Measurements from ENCODE around the gene YWHAE.

The YWHAE gene

GRCh38 chr17:1438593-1439083, 38.6 kb upstream of the YWHAE start:
- peaks cover 13% of the 10 kb centered on the region for H3K79me1 ChIP-seq (ENCODE audit: low read depth, low read length)
- no peak overlapping the region for H4K91ac ChIP-seq (ENCODE audit: low read depth, low read length, poor library complexity)
- H3K4me1 ChIP-seq (ENCODE audit: control insufficient read depth in 2 of 2, insufficient read depth in 1 of 2, low read depth in 1 of 2, low read length in 2 of 2): no peaks in the 10 kb centered on the region
- H3K4me2 ChIP-seq (ENCODE audit: insufficient read depth, low read length, poor library complexity, severe bottlenecking): no peak overlapping the region
- H3K9me3 ChIP-seq (replicated peaks in 1 of 2; ENCODE audit: control insufficient read depth in 2 of 2, insufficient read depth in 1 of 2, low read depth in 1 of 2, low read length in 2 of 2): no peaks in the 10 kb centered on the region
- H3K27me3 ChIP-seq (ENCODE audit: control insufficient read depth in 3 of 3, insufficient read depth in 3 of 3, low read depth in 1 of 3, low read length in 3 of 3): no peaks in the 10 kb centered on the region
- no peak for DNase-seq (ENCODE audit: low spot score)
- no peak overlapping the region for H2AK5ac ChIP-seq (ENCODE audit: low read depth, low read length)
- no peak overlapping the region for H2AFZ ChIP-seq (ENCODE audit: low read length)
- peaks cover 14 to 64% of the 10 kb centered on the region in 2 donors for H3K36me3 ChIP-seq (replicated peaks in 1 of 2; ENCODE audit: control insufficient read depth in 2 of 2, insufficient read depth in 2 of 2, low read length in 2 of 2)
- H2BK12ac ChIP-seq (ENCODE audit: low read length): no peak overlapping the region
- H4K8ac ChIP-seq (ENCODE audit: low read depth, low read length): no peak overlapping the region
- no peak overlapping the region for H3K18ac ChIP-seq (ENCODE audit: low read length)
- no peak overlapping the region for H3K27ac ChIP-seq (replicated peaks; ENCODE audit: low read length)
- H3K9ac ChIP-seq (ENCODE audit: low read depth, low read length, poor library complexity): no peak overlapping the region
- no CpG with 5 or more reads among the region's 11 CpGs for WGBS, 2 donors (ENCODE audit: extremely low coverage in 2 of 2, insufficient read length in 2 of 2, insufficient replicate concordance in 1 of 2)
- H2BK5ac ChIP-seq (ENCODE audit: low read length): no peak overlapping the region
- no peak overlapping the region for H3K4ac ChIP-seq (ENCODE audit: low read length)
- no peak overlapping the region for H2BK15ac ChIP-seq (ENCODE audit: low read length)
- no peak overlapping the region for H3K14ac ChIP-seq (ENCODE audit: low read length)
- H2BK120ac ChIP-seq (ENCODE audit: low read depth, low read length): no peak overlapping the region
- no peak overlapping the region for H3K4me3 ChIP-seq (ENCODE audit: low read length in 2 of 2)
- H3K23ac ChIP-seq (ENCODE audit: low read depth, low read length, poor library complexity): no peak overlapping the region

DNA sequence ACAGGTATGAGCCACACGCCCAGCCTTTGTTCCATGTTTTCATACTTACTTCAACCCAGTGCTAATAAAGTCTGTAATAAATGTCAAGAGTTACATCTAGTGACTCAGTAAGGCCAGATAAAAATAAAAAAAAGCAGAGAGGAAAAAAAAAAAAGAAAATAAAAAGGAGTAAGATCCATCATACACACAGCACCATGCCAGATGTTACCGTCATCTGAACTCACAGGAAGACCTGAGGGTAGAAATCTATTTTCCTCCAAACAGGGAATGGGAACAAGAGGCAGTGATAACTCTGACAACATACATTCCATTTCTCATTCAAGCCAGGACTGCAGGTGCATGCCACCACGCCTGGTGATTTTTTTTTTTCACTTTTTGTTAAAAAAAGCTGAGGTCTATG, 35.3 kb upstream of the YWHAE start:
- H2BK12ac ChIP-seq (ENCODE audit: low read length): no peak overlapping the region
- no peak overlapping the region for H2BK120ac ChIP-seq (ENCODE audit: low read depth, low read length)
- no peak overlapping the region for H3K4me2 ChIP-seq (ENCODE audit: insufficient read depth, low read length, poor library complexity, severe bottlenecking)
- H3K9me3 ChIP-seq (replicated peaks in 1 of 2; ENCODE audit: control insufficient read depth in 2 of 2, insufficient read depth in 1 of 2, low read depth in 1 of 2, low read length in 2 of 2): no peaks in the 10 kb centered on the region
- H2BK5ac ChIP-seq (ENCODE audit: low read length): no peak overlapping the region
- no peak overlapping the region for H3K18ac ChIP-seq (ENCODE audit: low read length)
- no peak overlapping the region for H3K27ac ChIP-seq (replicated peaks; ENCODE audit: low read length)
- no peak overlapping the region for H2AFZ ChIP-seq (ENCODE audit: low read length)
- no peak overlapping the region for H2AK5ac ChIP-seq (ENCODE audit: low read depth, low read length)
- WGBS, 2 donors (ENCODE audit: extremely low coverage in 2 of 2, insufficient read length in 2 of 2, insufficient replicate concordance in 1 of 2): no CpG with 5 or more reads among the region's 3 CpGs
- H2BK15ac ChIP-seq (ENCODE audit: low read length): no peak overlapping the region
- no peak overlapping the region for H3K9ac ChIP-seq (ENCODE audit: low read depth, low read length, poor library complexity)
- H3K4me3 ChIP-seq (ENCODE audit: low read length in 2 of 2): no peak overlapping the region
- DNase-seq (ENCODE audit: low spot score): no peak
- H3K27me3 ChIP-seq (ENCODE audit: control insufficient read depth in 3 of 3, insufficient read depth in 3 of 3, low read depth in 1 of 3, low read length in 3 of 3): no peaks in the 10 kb centered on the region
- H3K4me1 ChIP-seq (ENCODE audit: control insufficient read depth in 2 of 2, insufficient read depth in 1 of 2, low read depth in 1 of 2, low read length in 2 of 2): no peaks in the 10 kb centered on the region
- no peak overlapping the region for H3K23ac ChIP-seq (ENCODE audit: low read depth, low read length, poor library complexity)
- no peak overlapping the region for H4K91ac ChIP-seq (ENCODE audit: low read depth, low read length, poor library complexity)
- H3K14ac ChIP-seq (ENCODE audit: low read length): no peak overlapping the region
- peaks cover 21 to 72% of the 10 kb centered on the region in 2 donors for H3K36me3 ChIP-seq (replicated peaks in 1 of 2; ENCODE audit: control insufficient read depth in 2 of 2, insufficient read depth in 2 of 2, low read length in 2 of 2)
- no peak overlapping the region for H3K4ac ChIP-seq (ENCODE audit: low read length)
- peaks cover 8% of the 10 kb centered on the region for H3K79me1 ChIP-seq (ENCODE audit: low read depth, low read length)
- H4K8ac ChIP-seq (ENCODE audit: low read depth, low read length): no peak overlapping the region

DNA sequence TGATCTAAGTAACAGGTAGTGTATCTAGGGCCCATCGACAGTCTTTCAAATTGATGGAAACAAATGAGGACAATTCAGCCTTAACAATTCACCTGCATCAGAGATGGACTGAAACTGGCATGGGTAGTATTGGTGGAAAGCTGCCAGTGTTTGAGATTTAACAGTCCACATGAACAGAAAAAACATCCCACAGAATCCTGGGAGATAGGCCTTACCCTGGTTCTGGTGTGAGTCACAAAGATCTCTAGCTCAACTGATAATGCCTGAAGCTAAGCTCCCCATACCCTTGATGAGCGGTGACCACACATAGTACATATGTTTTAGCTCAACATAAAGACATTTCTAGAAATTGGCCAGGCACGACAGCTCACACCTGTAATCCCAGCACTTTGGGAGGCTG, 34.1 kb upstream of the YWHAE start:
- Histone ChIP-seq H3K4me2 (ENCODE audit: insufficient read depth, low read length, poor library complexity, severe bottlenecking) (no peak overlapping the region), H2BK5ac (ENCODE audit: low read length) (no peak overlapping the region), H3K18ac (ENCODE audit: low read length) (no peak overlapping the region), H2BK120ac (ENCODE audit: low read depth, low read length) (no peak overlapping the region), H3K14ac (ENCODE audit: low read length) (no peak overlapping the region), H3K9me3 (replicated peaks in 1 of 2; ENCODE audit: control insufficient read depth in 2 of 2, insufficient read depth in 1 of 2, low read depth in 1 of 2, low read length in 2 of 2) (no peaks in the 10 kb centered on the region), H2AFZ (ENCODE audit: low read length) (no peak overlapping the region), H3K4me1 (ENCODE audit: control insufficient read depth in 2 of 2, insufficient read depth in 1 of 2, low read depth in 1 of 2, low read length in 2 of 2) (no peaks in the 10 kb centered on the region), H3K4ac (ENCODE audit: low read length) (no peak overlapping the region), H2BK15ac (ENCODE audit: low read length) (no peak overlapping the region), H3K27ac (replicated peaks; ENCODE audit: low read length) (no peak overlapping the region), H2BK12ac (ENCODE audit: low read length) (no peak overlapping the region), H3K36me3 (replicated peaks in 1 of 2; ENCODE audit: control insufficient read depth in 2 of 2, insufficient read depth in 2 of 2, low read length in 2 of 2) (peaks cover 24 to 77% of the 10 kb centered on the region in 2 donors), H3K79me1 (ENCODE audit: low read depth, low read length) (peaks cover 6% of the 10 kb centered on the region), H2AK5ac (ENCODE audit: low read depth, low read length) (no peak overlapping the region), H3K23ac (ENCODE audit: low read depth, low read length, poor library complexity) (no peak overlapping the region), H4K91ac (ENCODE audit: low read depth, low read length, poor library complexity) (no peak overlapping the region), H4K8ac (ENCODE audit: low read depth, low read length) (no peak overlapping the region), H3K9ac (ENCODE audit: low read depth, low read length, poor library complexity) (no peak overlapping the region), H3K4me3 (ENCODE audit: low read length in 2 of 2) (no peak overlapping the region), H3K27me3 (ENCODE audit: control insufficient read depth in 3 of 3, insufficient read depth in 3 of 3, low read depth in 1 of 3, low read length in 3 of 3) (no peaks in the 10 kb centered on the region)
- no CpG with 5 or more reads among the region's 3 CpGs for WGBS, 2 donors (ENCODE audit: extremely low coverage in 2 of 2, insufficient read length in 2 of 2, insufficient replicate concordance in 1 of 2)
- no peak for DNase-seq (ENCODE audit: low spot score)

DNA sequence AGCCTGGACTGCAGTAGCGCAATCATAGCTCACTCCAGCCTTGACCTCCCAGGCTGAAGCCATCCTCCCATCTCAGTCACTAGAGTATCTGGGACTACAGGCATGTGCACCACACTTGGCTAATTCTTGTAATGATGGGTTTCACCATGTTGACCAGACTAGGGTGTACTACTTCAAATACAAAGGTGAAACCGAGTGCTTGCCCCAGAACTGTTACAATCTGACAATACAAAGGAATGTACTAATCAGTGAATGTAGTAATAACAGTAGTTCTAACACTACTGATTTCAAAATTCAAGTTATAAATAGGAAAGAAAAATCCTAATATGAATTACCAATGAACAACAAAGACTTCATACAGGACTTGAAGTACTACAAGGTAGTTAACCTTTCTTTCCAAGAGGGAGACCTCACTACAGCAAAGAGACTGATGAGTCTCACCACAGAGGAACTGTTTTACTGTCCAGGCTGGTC, 31.6 kb upstream of the YWHAE start:
- Histone ChIP-seq H3K27me3 (ENCODE audit: control insufficient read depth in 3 of 3, insufficient read depth in 3 of 3, low read depth in 1 of 3, low read length in 3 of 3) (no peaks in the 10 kb centered on the region), H3K4me1 (ENCODE audit: control insufficient read depth in 2 of 2, insufficient read depth in 1 of 2, low read depth in 1 of 2, low read length in 2 of 2) (no peaks in the 10 kb centered on the region), H2AK5ac (ENCODE audit: low read depth, low read length) (no peak overlapping the region), H2BK12ac (ENCODE audit: low read length) (no peak overlapping the region), H2AFZ (ENCODE audit: low read length) (no peak overlapping the region), H4K91ac (ENCODE audit: low read depth, low read length, poor library complexity) (no peak overlapping the region), H3K4me3 (ENCODE audit: low read length in 2 of 2) (no peak overlapping the region), H4K8ac (ENCODE audit: low read depth, low read length) (no peak overlapping the region), H3K36me3 (replicated peaks in 1 of 2; ENCODE audit: control insufficient read depth in 2 of 2, insufficient read depth in 2 of 2, low read length in 2 of 2) (peaks cover 22 to 76% of the 10 kb centered on the region in 2 donors), H3K9ac (ENCODE audit: low read depth, low read length, poor library complexity) (no peak overlapping the region), H3K4ac (ENCODE audit: low read length) (no peak overlapping the region), H2BK5ac (ENCODE audit: low read length) (no peak overlapping the region), H3K4me2 (ENCODE audit: insufficient read depth, low read length, poor library complexity, severe bottlenecking) (no peak overlapping the region), H3K27ac (replicated peaks; ENCODE audit: low read length) (no peak overlapping the region), H3K9me3 (replicated peaks in 1 of 2; ENCODE audit: control insufficient read depth in 2 of 2, insufficient read depth in 1 of 2, low read depth in 1 of 2, low read length in 2 of 2) (no peaks in the 10 kb centered on the region), H3K79me1 (ENCODE audit: low read depth, low read length) (peaks cover 6% of the 10 kb centered on the region), H3K18ac (ENCODE audit: low read length) (no peak overlapping the region), H2BK15ac (ENCODE audit: low read length) (no peak overlapping the region), H3K23ac (ENCODE audit: low read depth, low read length, poor library complexity) (no peak overlapping the region), H3K14ac (ENCODE audit: low read length) (no peak overlapping the region), H2BK120ac (ENCODE audit: low read depth, low read length) (no peak overlapping the region)
- DNase-seq (ENCODE audit: low spot score): no peak
- WGBS, 2 donors (ENCODE audit: extremely low coverage in 2 of 2, insufficient read length in 2 of 2, insufficient replicate concordance in 1 of 2): no CpG with 5 or more reads among the region's 2 CpGs

Measured in neuronal stem cell (in vitro differentiated cells).